NCI-H1092 (cell line): ENCODE data around the gene MOXD1.
"Not testable (repeated sequence)": the region's sequence is repeated elsewhere in the genome, so short reads cannot be mapped to it uniquely, and the experiment has no call there.

Source experiments
- DNase-seq: peaks from one replicate; lab custom pipeline; 2025; lab: John Stamatoyannopoulos, UW

MOXD1 gene

GRCh38 chr6:132354517-132355167 lies 46.6 kb downstream of the MOXD1 start:
- DNase-seq, result no peak

GRCh38 chr6:132351986-132352385 lies 49.3 kb downstream of the MOXD1 start:
- DNase-seq, result not testable (repeated sequence)

- no peak for DNase-seq
Observed at GRCh38 chr6:132348231-132348630, 53.0 kb downstream of the MOXD1 start.

GRCh38 chr6:132344811-132345210 lies 56.5 kb downstream of the MOXD1 start:
- no peak for DNase-seq

- no peak for DNase-seq
Observed at GRCh38 chr6:132341646-132342045, 59.6 kb downstream of the MOXD1 start.

GRCh38 chr6:132334521-132334885 lies 66.8 kb downstream of the MOXD1 start:
- no peak for DNase-seq

- DNase-seq, result no peak
Observed at GRCh38 chr6:132333639-132334520, 67.4 kb downstream of the MOXD1 start.

GRCh38 chr6:132330759-132331158 lies 70.5 kb downstream of the MOXD1 start:
- no peak for DNase-seq

GRCh38 chr6:132322398-132322797 lies 78.9 kb downstream of the MOXD1 start:
- DNase-seq, result no peak

- no peak for DNase-seq
Observed at GRCh38 chr6:132320007-132320406, 81.3 kb downstream of the MOXD1 start.

GRCh38 chr6:132316970-132317369 lies 84.3 kb downstream of the MOXD1 start:
- no peak for DNase-seq

GRCh38 chr6:132314432-132314831 lies 86.8 kb downstream of the MOXD1 start:
- no peak for DNase-seq

- no peak for DNase-seq
Observed at GRCh38 chr6:132310921-132311320, 90.4 kb downstream of the MOXD1 start.

- not testable (repeated sequence) for DNase-seq
Observed at GRCh38 chr6:132310151-132310550, 91.1 kb downstream of the MOXD1 start.

GRCh38 chr6:132304891-132305305 lies 96.4 kb downstream of the MOXD1 start:
- no peak for DNase-seq

- DNase-seq, result no peak
Observed at GRCh38 chr6:132300323-132300949, 100.8 kb downstream of the MOXD1 start.

- DNase-seq, result no peak
Observed at GRCh38 chr6:132298344-132298949, 102.8 kb downstream of the MOXD1 start.

GRCh38 chr6:132289756-132290155 lies 111.5 kb downstream of the MOXD1 start:
- no peak for DNase-seq

- DNase-seq, result no peak
Observed at GRCh38 chr6:132287101-132287500, 114.2 kb downstream of the MOXD1 start.

GRCh38 chr6:132286298-132287019 lies 114.8 kb downstream of the MOXD1 start:
- DNase-seq, result no peak

GRCh38 chr6:132285004-132285780 lies 116.1 kb downstream of the MOXD1 start:
- no peak for DNase-seq
